ENCODE data around the gene CENPU.
A peak's percentile ranks its signal among the peaks of the same experiment; 100 is the strongest.
"Not testable (repeated sequence)": the region's sequence is repeated elsewhere in the genome, so short reads cannot be mapped to it uniquely, and the experiment has no call there.

CENPU gene

DNA sequence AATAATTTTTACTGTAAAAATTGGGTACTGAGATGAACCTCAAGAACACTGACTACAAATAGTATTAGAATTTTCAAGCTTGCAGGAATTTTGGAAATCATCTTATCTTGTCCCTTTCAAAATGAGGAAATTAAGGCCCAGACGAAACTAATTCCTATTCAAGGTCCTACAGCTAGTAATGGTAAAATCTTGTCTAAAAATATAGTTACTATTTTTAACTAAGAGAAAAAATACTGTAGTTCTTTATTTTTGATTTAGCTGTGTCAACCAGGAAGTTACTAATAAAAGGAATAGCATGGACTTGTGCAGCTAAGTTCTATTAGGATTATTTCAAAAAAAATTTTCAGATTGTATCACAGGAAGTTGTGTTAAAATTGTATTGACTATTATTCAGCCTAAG, 71.7 kb downstream of the CENPU start:
- DNase-seq: no peak

DNA sequence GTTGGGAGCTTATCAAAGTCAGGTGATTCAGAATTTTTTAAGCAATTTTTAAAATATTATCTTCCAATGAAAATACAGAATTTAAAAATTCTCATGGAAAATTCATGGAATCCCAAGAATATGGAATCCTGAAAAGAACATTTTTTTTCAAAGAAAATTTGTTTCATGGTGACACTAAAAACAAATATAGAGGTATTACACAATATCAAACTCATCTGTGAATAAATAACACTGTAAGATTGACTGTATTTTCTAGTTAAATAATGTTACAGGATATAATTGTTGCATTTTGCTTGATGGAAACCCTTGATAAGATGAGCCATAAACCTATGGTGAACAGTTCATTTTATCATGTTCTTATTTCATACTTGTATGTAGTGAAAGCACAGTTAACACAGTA, 72.9 kb downstream of the CENPU start:
- no peak for DNase-seq

DNA sequence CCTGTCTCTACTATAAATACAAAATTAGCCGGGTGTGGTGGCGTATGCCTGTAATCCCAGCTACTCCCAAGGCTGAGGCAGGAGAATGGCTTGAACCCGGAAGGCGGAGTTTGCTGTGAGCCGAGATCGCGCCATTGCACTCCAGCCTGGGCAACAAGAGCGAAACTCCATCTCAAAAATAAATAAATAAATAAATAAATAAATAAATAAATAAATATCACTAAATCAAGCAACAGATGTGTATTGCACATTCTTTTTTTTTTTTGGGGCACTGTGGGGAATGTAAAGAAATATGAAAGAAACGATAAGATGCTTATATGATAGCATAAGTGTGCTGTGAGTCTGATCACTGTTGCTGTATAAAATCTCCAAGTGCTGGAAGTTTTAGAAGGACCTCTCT, 76.1 kb downstream of the CENPU start:
- not testable (repeated sequence) for DNase-seq

DNA sequence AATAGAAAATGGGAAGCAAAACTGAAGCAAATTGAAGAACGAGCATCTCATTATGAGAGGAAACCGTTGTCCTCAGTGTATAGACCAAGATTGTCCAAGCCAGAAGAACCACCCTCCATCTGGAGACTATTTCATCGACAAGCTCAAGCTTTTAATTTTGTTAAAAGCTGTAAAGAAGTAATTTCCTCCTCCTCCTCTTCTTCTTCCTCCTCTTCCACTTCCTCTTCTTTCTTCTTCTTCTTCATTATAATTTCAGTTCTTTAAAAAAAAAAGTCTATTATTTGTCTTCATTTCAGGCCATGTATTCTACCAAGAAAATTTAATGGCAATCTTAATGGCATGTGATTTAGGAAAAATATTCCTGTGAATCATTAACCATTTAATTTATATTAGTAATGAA, 76.8 kb downstream of the CENPU start:
- no peak for DNase-seq

DNA sequence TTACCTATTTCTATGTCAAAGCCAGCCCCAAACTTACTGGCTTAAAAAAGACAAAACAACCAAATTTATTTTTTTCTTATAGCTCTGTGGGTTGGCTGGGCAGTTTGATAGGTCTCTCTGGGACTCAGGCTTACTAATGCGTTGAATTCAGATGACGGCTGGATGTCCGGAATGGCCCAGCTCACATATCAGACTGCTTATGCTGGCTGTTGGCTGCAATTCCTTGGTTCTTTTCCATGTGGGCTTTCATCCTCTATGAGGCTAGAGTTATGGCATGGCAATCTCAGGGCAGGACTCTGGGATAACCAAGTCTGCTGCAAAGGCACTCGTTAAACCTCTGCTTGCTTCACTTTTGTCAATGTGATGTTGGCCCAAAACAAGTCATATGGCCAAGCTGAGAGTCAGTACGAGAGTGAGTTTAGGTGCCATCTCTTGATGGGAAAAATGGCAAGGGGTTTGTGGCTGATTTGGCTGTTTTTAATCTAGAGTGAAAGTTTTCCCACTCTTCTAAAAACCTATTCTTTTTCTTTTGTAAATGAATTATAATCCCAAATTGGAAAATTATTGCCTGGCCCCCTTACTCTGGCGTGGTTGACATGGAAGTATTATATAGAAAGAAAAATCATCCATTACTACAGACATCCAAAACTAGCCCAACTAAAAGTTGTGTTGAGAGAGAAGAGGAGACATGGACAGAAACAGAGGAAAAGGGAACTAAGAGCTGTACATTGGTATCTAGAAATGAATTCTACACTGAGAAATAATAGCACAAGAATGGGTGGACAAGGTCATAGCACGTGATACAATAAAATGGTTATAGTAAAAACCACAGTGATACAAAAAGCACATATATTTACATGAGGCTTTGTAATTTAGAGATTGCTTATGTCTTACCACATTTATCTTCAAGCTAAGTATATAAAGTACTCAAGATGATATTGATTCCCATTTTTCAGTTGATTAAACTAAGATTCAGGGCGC, 77.7 kb downstream of the CENPU start:
- DNase-seq: no peak

DNA sequence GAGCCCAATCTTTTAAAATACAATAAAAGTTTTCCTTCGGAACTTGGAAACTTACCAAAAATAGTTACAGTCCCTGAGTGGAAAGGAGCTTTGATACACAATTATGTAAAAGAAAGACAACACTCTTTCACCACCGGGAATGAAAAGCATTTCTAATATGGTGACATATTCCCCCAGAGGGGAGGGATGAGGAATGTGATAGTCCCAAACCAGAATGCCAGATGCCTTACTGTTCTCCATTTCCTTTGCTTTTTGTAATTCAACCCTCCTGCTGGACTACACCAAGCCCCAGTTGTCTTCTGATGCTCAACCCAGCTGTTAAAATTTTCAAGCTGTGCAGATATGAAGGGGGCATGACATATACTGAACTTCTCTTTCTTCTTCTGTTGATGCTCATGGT, 80.2 kb downstream of the CENPU start:
- DNase-seq: no peak

DNA sequence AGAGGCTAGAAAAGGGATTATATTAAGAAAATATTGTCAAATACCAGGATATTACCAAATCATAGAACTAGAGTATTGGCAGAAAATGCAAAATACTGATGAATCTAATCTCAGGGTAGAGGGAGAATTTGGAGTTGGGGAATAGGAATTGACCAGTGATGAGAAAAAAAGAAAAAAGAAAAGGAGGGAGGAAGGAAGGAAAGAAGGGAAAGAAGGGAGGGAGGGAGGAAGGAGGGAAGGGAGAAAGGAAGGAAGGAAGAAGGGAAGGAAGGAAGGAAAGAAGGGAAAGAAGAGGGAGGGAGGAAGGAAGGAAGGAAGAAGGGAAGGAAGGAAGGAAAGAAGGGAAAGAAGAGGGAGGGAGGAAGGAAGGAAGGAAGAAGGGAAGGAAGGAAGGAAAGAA, 81.2 kb downstream of the CENPU start:
- DNase-seq: not testable (repeated sequence)

DNA sequence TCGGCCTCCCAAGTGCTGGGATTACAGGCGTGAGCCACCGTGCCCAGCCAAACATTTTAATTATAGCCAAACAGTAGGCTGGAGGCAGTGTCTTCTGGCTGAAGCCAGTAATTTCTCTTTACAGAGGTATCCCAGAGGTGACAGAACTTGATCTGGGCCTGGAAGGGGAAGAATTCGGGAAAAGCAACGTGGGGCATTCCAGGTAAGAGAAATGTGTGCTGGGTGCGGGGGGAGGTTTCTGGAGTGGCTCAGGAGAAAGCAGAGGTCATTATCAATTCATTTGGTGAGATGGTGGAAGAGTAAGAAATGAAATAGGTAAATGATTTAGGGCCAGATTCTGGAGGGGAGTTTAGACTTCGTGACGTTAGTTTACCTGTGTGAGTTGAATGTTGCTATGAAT, 82.0 kb downstream of the CENPU start:
- no peak for DNase-seq

DNA sequence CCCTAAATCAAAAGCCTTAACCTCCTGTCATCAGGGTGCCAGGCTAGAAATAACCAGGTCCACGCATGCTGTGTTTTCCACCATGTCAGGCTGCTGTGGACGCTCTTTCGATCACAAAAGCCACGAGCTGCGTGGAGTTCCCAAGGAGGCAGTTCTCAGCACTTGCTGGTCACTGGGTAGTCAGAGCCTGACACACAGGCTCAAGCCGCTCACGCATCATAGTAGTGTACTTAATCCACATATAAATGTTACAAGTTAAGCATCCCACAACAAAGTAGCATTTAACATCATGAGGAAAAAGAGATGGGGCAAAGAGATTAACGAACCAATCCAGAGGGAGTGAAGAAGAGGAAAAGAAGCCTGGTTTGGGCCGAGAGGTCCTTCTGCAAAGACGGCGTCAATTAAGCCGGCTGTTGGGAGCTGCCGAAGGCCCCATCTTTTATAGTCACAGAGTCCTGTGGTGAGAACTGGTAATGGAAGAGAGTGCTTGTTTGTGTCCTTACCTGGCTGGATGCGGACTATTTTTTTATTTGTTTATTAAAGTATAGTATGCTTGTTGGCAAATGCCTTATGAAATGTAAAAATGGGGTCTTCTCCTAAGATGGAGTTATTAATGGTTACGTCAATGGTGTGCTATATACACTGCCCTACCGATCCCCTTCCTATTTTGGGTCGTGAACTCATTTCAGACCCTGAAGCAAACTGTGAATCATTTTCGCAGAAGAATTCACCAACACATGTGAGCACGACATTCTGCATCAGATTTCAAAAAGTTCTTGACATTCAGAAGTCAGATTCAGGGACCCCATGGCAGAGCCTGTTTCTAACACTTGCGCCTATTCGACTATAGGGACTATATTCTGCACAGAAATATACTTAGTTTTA, 83.7 kb downstream of the CENPU start:
- no peak for DNase-seq

DNA sequence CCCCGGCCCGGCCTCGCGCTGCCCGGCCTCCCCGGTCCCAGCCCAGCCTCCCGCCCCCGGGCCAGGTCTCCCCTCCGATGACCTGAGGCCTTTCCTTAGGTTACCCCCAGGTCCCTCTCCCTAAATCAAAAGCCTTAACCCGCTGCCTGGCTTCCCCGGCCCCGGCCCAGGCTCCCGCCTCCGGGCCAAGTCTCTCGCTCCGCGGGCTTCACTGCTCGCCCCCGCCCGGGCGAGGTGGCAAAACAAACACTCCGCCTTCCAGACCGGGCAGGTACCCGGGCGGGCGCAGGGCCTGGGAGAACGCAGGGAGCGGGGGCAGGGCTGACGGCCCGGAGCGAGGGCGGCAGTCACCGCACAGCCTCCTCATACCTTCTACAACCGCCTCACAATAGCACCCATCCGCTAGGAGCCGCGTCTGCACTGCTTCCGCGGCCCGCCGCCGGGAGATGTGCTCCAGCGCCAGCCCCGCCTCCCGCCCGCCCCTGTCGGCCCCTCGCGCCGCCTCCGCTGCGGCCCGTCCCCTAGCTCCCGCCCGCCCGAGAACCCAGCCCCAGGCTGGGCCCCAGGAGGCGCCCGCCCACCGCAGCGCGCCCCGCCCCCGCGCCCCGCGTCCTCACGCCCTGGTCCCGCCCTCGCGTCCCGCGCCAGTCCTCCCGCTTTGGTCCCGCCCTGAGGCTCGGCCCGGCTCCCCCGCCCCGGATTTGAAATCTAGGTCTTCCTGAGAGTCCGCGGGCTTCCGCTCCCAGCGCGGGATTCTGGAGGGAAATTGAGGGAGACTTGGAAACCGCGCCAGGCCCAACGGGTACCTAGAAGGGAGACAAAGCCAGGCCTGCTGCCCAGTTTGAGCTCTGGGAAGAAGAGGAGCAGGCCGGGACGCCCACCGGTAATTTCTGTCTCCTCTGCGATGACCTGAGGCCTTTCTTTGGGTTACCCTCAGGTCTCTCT, 84.6 kb downstream of the CENPU start, which contains the start of the genes CASP3 and PRIMPOL:
TSS of gene CASP3 (minus strand) at position 422 of the 945 bp plus-strand sequence. CDS start 10,994 bp downstream, outside the sequence.
TSS of gene PRIMPOL (plus strand) at position 713 of the 945 bp plus-strand sequence. CDS start 7,403 bp downstream, outside the sequence.
- DNase-seq: peak; percentile 94

DNA sequence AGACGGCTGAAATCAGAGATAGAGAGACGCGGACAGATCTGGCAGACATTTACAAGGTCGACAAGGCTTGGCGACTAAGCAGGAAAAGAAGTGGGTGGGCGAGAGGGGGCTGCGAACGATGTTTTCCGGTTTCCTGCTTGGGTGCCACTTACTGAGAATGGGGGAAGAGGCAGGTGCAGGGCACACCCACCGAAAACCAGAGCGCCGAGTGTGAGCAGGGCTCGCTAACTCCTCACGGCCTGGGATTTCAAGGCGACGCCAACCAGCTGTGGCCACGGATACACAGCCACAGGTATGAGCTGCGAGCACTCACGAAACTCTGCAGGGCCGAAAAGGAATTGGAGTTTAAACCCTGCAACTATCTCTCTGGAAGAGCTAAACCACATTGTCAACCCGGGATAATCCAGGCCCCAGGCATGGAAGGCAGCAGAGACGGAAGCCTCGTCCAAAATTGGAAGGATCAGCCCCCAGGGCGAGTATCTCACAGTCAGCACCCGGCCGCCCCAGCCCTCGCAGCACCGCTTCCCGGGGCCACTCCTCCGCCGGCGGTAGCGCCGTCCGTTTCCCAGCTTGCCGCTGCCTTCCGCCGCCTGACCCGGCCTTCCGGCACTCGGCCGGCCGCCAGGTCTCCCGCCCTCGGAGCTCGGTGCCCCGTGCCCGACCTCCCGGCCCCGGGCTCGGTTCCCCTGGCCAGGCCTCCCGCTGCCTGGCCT, 85.4 kb downstream of the CENPU start:
- DNase-seq: peak; percentile 20

DNA sequence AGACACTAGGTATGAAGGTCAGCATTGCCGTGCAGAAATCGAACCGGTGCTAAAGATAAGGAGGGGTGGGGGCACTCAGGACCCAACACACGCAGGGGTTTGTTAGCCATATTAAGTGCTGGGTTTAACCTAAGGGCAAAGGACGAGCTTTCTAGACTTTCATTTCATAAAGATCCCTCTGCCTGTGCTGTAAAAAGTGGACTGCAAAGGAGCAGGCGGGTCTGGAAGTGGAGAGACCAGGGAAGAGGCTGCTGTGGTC, 85.9 kb downstream of the CENPU start:
- DNase-seq: no peak

DNA sequence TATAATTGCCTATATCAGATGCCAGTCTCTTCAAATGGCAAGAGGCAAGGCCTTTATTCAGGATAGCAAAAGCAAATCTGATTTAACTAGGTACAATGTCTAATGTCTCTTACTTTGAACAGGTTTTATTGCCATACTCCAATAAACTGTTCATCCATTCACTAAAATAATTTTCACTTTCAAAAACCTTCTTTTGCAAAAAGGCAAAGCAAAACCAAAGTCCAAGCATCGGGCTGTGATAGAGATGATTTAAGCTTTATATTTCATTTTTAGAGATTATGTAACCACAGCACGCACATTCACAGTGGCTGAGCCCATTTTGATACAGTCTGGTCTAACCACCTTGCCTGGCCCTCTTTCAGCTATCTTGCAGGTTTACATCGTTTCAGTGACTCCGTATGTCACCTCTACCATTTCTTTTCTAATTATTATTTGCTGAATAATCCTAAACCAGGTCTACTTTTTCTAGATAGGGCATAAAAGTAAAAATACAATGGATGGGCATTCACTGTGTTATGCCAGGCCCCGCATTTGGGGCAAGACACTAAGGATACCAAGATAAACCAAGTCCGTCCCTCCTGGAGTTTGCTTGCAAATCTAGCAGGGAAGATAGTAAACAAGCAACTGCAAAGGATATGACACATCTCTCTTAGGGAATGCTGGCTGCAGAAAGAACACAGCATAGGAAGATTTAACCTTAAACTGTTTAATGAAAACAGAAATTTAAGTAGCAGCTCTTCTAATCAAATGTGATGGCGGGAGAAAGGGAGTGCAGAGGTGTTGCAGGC, 86.4 kb downstream of the CENPU start:
- no peak for DNase-seq

DNA sequence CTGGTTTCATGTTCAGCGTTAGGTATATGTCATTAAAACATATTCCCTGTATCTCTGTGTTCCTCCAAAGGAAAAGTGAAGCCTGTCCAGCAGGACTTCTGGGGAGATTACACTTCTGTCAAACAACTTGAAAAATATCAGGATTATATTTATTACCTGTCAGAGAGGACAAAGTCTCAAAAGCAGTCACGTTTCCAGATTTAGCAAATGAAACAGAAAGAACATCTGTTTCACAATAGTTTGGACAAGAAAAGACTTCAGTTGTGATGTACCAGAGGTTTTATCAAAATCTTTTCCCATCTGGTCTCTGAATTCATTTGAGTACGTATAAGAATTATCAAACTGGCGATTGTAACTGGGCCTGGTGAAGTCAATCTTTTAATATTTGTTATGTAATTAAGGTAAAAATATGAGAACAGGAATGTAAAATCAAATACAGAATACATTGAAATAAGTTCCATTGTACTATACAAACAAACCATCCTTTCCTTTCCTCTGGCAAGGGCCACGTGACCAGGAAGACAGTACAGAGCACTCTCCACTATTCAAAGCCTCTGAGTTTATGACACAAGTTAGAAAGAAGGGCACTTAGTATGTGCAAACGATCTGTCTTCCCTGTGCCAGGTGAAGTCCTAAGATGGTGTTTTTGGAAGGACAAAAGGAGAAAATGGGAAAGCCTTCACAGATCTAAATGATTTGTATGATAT, 87.8 kb downstream of the CENPU start:
- no peak for DNase-seq

DNA sequence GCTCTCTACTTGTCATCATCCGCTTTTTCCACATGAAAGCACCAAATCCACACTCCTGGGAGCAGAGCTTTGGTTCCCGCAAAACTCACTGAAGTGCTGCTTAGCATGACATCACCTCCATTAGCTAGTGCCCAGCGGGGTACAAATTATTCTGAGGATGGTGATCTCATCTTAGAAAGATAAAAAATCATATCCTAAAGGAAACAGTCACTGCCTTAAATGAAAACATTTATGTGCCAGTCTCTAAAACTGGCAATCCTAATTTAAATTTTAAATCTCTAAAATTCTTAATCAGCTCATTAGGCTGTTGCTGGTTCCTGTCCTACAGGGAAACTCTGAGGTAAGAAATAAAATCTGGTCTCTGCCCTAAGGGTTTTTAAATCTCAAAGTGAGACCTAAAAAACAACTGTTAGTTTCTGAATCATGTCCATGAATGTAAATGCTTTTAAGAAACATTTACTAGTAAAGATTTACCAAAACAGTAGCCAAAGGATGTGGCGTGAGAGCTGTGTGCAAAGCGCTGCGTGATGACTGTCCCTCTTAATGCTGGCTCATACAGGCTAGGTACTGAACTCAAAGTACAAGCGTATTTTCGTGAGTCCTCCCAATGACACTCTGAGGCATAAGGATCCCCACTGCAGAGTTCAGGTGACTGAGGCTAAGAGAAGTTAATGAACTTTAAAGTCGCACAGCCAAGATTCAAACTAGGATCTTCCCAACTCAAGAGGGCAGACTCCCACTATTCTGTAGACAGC, 89.2 kb downstream of the CENPU start:
- no peak for DNase-seq
